HepG2 (cell line): ENCODE results near the gene DIAPH3. TPM values are rescaled to one million over a fixed set of nuclear protein-coding genes. Genes with fewer than 3 reads are reported as not detected.

ENCODE experiments used
- ATAC-seq: fragments of 200-7000 bp; cut with Tn5 transposase; 3 replicates; pipeline ENCODE4 v1.9.1; 2020; ENCODE audit warnings: mild to moderate bottlenecking, moderate library complexity
- BruUV-seq: library from RNA; stranded (reverse); fragments of 400-500 nt; replicated peaks from 2 replicates; lab custom pipeline; 2021; lab: Mats Ljungman, UMichigan
- CTCF ChIA-PET: fragments of 300-600 bp; formaldehyde crosslinking; extraction: SDS; loops from one replicate; lab custom pipeline; 2021; ENCODE audit warnings: low total read pairs, inconsistent platforms, low intra/inter-chr PET ratio; lab: Yijun Ruan, JAX
- POLR2A ChIA-PET: fragments of 350-600 bp; sonication (Branson Sonifier 250); formaldehyde crosslinking; loops from one replicate; lab custom pipeline; 2020; ENCODE audit warnings: antibody characterized with exemption, inconsistent platforms; lab: Yijun Ruan, JAX
- DNase-seq: peaks from one replicate; pipeline ENCODE4 v3.0.0-alpha.2; 2015; ENCODE audit warnings: low spot score
- FAIRE-seq: peaks from 3 replicates; lab custom pipeline; 2011; peaks lifted over from hg19 to GRCh38; lab: Jason Lieb, UNC
- H2AFZ ChIP-seq: one replicate; pipeline ENCODE4 v1.6.1; 2011; ENCODE audit warnings: low read length, inconsistent platforms
- H3K27ac ChIP-seq: fragments of 300-600 bp; 3 replicates; pipeline ENCODE4 v1.8.0; 2011; ENCODE audit warnings: mixed run types, mild to moderate bottlenecking, mixed read lengths, low read length, inconsistent platforms; ENCODE audit not compliant: insufficient read depth; ENCODE audit errors: extremely low read length
- H3K27me3 ChIP-seq, 2 experiments: fragments of 200-600 bp in 1 of 2; 2 replicates in 1 of 2; 3 replicates in 1 of 2; pipeline versions ENCODE4 v1.6.0 to v1.8.0; 2011; ENCODE audit warnings: low read length in 2 of 2, mild to moderate bottlenecking in 2 of 2, moderate library complexity in 2 of 2, inconsistent platforms in 1 of 2; ENCODE audit not compliant: insufficient read depth in 2 of 2, control insufficient read depth in 1 of 2
- H3K36me3 ChIP-seq, 2 experiments: fragments of 200-600 bp in 1 of 2; replicated peaks in 1 of 2; 2 replicates in 1 of 2; 3 replicates in 1 of 2; pipeline versions ENCODE4 v1.5.1 to v1.8.0; 2011; ENCODE audit warnings: low read length in 2 of 2, inconsistent platforms in 1 of 2; ENCODE audit not compliant: insufficient read depth in 2 of 2, control insufficient read depth in 1 of 2
- H3K4me1 ChIP-seq: 2 replicates; pipeline ENCODE4 v1.5.1; 2012; ENCODE audit warnings: low read length, inconsistent platforms; ENCODE audit not compliant: insufficient read depth
- H3K4me2 ChIP-seq: 2 replicates; pipeline ENCODE4 v1.6.0; 2011; ENCODE audit warnings: low read depth, low read length, inconsistent platforms
- H3K4me3 ChIP-seq, 3 experiments: fragments of 200-600 bp in 1 of 3; sonication (generic), shearing (Covaris generic) in 1 of 3; replicated peaks in 1 of 3; 2 replicates each; pipeline ENCODE4 v1.5.1; 2011 to 2016; ENCODE audit warnings: low read length in 3 of 3, inconsistent platforms in 2 of 3, low read depth in 2 of 3, mild to moderate bottlenecking in 2 of 3, control low read depth in 1 of 3, mixed read lengths in 1 of 3; ENCODE audit not compliant: insufficient read depth in 1 of 3
- H3K79me2 ChIP-seq: one replicate; pipeline ENCODE4 v1.6.1; 2011; ENCODE audit warnings: low read length, inconsistent platforms; ENCODE audit not compliant: insufficient read depth
- H3K9ac ChIP-seq: 2 replicates; pipeline ENCODE4 v1.6.0; 2011; ENCODE audit warnings: mild to moderate bottlenecking, low read depth, low read length, inconsistent platforms; ENCODE audit not compliant: insufficient read depth
- H3K9me3 ChIP-seq: 2 replicates; pipeline ENCODE4 v1.5.1; 2012; ENCODE audit warnings: mild to moderate bottlenecking, low read length
- H4K20me1 ChIP-seq: 2 replicates; pipeline ENCODE4 v1.6.0; 2011; ENCODE audit warnings: inconsistent platforms, mild to moderate bottlenecking, low read length, moderate library complexity; ENCODE audit not compliant: insufficient read depth
- AKAP8 ChIP-seq: sonication (generic); formaldehyde crosslinking; IDR thresholded peaks from 2 replicates; pipeline ENCODE4 v1.5.1; 2020; ENCODE audit warnings: mild to moderate bottlenecking, missing genetic modification reagents
- ATF1 ChIP-seq: IDR thresholded peaks from 2 replicates; pipeline ENCODE4 v1.6.1; 2016; ENCODE audit warnings: mild to moderate bottlenecking, control low read depth
- KLF9 ChIP-seq: IDR thresholded peaks from 2 replicates; pipeline ENCODE4 v1.6.1; 2016; ENCODE audit warnings: low read depth
- ZFAT ChIP-seq: sonication (generic); formaldehyde crosslinking; conservative IDR thresholded peaks from 2 replicates; pipeline ENCODE4 v1.8.1; 2023; ENCODE audit warnings: missing genetic modification reagents, inconsistent platforms
- ZNF17 ChIP-seq: sonication (generic); formaldehyde crosslinking; IDR thresholded peaks from 2 replicates; pipeline ENCODE4 v1.5.0; 2020; ENCODE audit warnings: mild to moderate bottlenecking, missing genetic modification reagents
- ZNF598 ChIP-seq: sonication (generic); formaldehyde crosslinking; IDR thresholded peaks from 2 replicates; pipeline ENCODE4 v1.5.1; 2020; ENCODE audit warnings: mild to moderate bottlenecking, missing genetic modification reagents, borderline replicate concordance
- ZNF761 ChIP-seq: sonication (generic); formaldehyde crosslinking; conservative IDR thresholded peaks from 2 replicates; pipeline ENCODE4 v1.4.0; 2020; ENCODE audit warnings: mild to moderate bottlenecking, missing genetic modification reagents
- ZNF790 ChIP-seq: sonication (generic); formaldehyde crosslinking; IDR thresholded peaks from 2 replicates; pipeline ENCODE4 v1.8.0; 2022; ENCODE audit warnings: missing genetic modification reagents, mild to moderate bottlenecking, borderline replicate concordance
- WGBS: methylation state at CpG from one replicate; pipeline ENCODE4 v1.1.6; 2017; ENCODE audit warnings: low lambda C conversion rate; 5-methylcytosine and 5-hydroxymethylcytosine counted together
- in situ Hi-C: cut with HindIII; loops from 2 replicates; pipeline ENCODE4 v1.10.0; 2017; ENCODE audit warnings: low pct_unique_long_range_greater_than_20kb; ENCODE audit not compliant: extremely low pct_ligation_motif_present
- intact Hi-C: fragments of 100-400 bp; cut with micrococcal nuclease; formaldehyde crosslinking; loops from one replicate; pipeline ENCODE4 v1.10.0; 2022; ENCODE audit not compliant: unreplicated experiment
- polyA plus RNA-seq, 8 experiments: library from polyadenylated mRNA; depleted of rRNA in 3 of 8; stranded (reverse) in 7 of 8; unstranded in 1 of 8; fragments of >200 nt; fragmentation: Illumina TruSeq in 4 of 8; extraction: Trizol in 4 of 8; gene quantifications; 2 replicates each; pipeline versions ENCODE4 v1.2.1 to v1.2.3, GENCODE V29; 2011 to 2016; ENCODE audit warnings: low read depth in 4 of 8, missing spikeins in 1 of 8, mixed read lengths in 1 of 8; ENCODE audit not compliant: insufficient read depth in 1 of 8
- total RNA-seq, 5 experiments: library from RNA; depleted of rRNA; stranded (reverse); fragments of >200 nt; fragmentation: Illumina TruSeq; extraction: Trizol; gene quantifications; 2 replicates each; pipeline ENCODE4 v1.2.3, GENCODE V29; 2016; ENCODE audit warnings: low read depth in 1 of 5
- TF ChIP-seq, protein P1 (sequence below): sonication (generic); formaldehyde crosslinking; IDR thresholded peaks from 2 replicates; pipeline ENCODE4 v1.5.0; 2020; ENCODE audit warnings: missing genetic modification reagents
- TF ChIP-seq, protein P2 (sequence below): sonication (generic); formaldehyde crosslinking; conservative IDR thresholded peaks from 2 replicates; pipeline ENCODE4 v1.8.0; 2022; ENCODE audit warnings: low read depth, missing genetic modification reagents
- TF ChIP-seq, protein P3 (sequence below): IDR thresholded peaks from 2 replicates; pipeline ENCODE4 v1.6.1; 2016
- TF ChIP-seq, protein P4 (sequence below): sonication (generic); formaldehyde crosslinking; IDR thresholded peaks from 2 replicates; pipeline ENCODE4 v1.5.0; 2020; ENCODE audit warnings: missing genetic modification reagents

The DIAPH3 gene
- total and polyA plus RNA-seq, 2 of the 13 experiments (the other 11 are each of a cell fraction or from before 2014, with no cell fraction given), result 4.0 to 9.3 TPM

DNA sequence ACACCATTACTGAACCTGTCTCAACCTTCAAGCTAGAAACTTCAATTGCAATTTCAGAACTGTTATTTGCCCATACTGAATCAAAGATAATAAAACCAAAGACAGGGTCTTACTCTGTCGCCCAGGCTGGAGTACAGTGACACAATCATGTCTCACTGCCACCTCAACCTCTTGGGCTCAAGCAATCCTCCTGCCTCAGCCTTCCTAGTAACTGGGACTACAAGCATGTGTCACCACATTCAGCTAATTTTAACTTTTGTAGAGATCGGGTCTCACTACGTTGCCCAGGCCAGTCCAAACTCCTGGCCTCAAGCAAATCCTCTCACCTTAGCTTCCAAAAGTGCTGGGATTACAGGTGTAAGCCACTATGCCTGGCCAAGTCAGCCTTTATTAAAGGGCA lies 143.4 kb downstream of the DIAPH3 start:
- no peak overlapping the region for H3K4me2 ChIP-seq
- no peak overlapping the region for H3K27ac ChIP-seq
- no peaks in the 10 kb centered on the region for H3K36me3 ChIP-seq
- H3K4me1 ChIP-seq, result no peaks in the 10 kb centered on the region
- H3K4me3 ChIP-seq, result no peak overlapping the region
- H3K9ac ChIP-seq, result no peak overlapping the region
- no peaks in the 10 kb centered on the region for H3K27me3 ChIP-seq
- DNase-seq (no peak), ATAC-seq (no peak), FAIRE-seq (no peak)
- intact Hi-C loops, result no loop called here
- in situ Hi-C loops, result no loop called here
- no peaks in the 10 kb centered on the region for H4K20me1 ChIP-seq
- WGBS, result 100% methylated on average over 3 of the region's 3 CpGs
- BruUV-seq, result no TSS peak
- ChIA-PET POLR2A (no interaction called here), CTCF (no interaction called here)
- no peak overlapping the region for H2AFZ ChIP-seq
- no peaks in the 10 kb centered on the region for H3K9me3 ChIP-seq
- no peaks in the 10 kb centered on the region for H3K79me2 ChIP-seq
- TF ChIP-seq KLF9, result no peak
- no peak for TF ChIP-seq ZNF790 (CRISPR knock-in tag)
- TF ChIP-seq, protein P1, sequence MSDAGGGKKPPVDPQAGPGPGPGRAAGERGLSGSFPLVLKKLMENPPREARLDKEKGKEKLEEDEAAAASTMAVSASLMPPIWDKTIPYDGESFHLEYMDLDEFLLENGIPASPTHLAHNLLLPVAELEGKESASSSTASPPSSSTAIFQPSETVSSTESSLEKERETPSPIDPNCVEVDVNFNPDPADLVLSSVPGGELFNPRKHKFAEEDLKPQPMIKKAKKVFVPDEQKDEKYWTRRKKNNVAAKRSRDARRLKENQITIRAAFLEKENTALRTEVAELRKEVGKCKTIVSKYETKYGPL (CRISPR knock-in tag), result no peak
- TF ChIP-seq ZFAT, result no peak
- TF ChIP-seq AKAP8 (CRISPR knock-in tag), result no peak
- TF ChIP-seq, protein P2, sequence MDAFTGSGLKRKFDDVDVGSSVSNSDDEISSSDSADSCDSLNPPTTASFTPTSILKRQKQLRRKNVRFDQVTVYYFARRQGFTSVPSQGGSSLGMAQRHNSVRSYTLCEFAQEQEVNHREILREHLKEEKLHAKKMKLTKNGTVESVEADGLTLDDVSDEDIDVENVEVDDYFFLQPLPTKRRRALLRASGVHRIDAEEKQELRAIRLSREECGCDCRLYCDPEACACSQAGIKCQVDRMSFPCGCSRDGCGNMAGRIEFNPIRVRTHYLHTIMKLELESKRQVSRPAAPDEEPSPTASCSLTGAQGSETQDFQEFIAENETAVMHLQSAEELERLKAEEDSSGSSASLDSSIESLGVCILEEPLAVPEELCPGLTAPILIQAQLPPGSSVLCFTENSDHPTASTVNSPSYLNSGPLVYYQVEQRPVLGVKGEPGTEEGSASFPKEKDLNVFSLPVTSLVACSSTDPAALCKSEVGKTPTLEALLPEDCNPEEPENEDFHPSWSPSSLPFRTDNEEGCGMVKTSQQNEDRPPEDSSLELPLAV (CRISPR knock-in tag), result no peak
- TF ChIP-seq, protein P3, sequence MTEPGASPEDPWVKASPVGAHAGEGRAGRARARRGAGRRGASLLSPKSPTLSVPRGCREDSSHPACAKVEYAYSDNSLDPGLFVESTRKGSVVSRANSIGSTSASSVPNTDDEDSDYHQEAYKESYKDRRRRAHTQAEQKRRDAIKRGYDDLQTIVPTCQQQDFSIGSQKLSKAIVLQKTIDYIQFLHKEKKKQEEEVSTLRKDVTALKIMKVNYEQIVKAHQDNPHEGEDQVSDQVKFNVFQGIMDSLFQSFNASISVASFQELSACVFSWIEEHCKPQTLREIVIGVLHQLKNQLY (CRISPR knock-in tag), result no peak
- TF ChIP-seq ZNF17, result no peak
- no peak for TF ChIP-seq ZNF761 (CRISPR knock-in tag)
- TF ChIP-seq ZNF598 (CRISPR knock-in tag), result no peak
- no peak for TF ChIP-seq ATF1 (CRISPR knock-in tag)
- TF ChIP-seq, protein P4, sequence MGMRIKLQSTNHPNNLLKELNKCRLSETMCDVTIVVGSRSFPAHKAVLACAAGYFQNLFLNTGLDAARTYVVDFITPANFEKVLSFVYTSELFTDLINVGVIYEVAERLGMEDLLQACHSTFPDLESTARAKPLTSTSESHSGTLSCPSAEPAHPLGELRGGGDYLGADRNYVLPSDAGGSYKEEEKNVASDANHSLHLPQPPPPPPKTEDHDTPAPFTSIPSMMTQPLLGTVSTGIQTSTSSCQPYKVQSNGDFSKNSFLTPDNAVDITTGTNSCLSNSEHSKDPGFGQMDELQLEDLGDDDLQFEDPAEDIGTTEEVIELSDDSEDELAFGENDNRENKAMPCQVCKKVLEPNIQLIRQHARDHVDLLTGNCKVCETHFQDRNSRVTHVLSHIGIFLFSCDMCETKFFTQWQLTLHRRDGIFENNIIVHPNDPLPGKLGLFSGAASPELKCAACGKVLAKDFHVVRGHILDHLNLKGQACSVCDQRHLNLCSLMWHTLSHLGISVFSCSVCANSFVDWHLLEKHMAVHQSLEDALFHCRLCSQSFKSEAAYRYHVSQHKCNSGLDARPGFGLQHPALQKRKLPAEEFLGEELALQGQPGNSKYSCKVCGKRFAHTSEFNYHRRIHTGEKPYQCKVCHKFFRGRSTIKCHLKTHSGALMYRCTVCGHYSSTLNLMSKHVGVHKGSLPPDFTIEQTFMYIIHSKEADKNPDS (CRISPR knock-in tag), result no peak
